ENCODE results near the gene DEFB128. TPM values are rescaled to one million over a fixed set of nuclear protein-coding genes. Genes with fewer than 3 reads are reported as not detected.

DEFB128 gene
- total RNA-seq, 4 donors from 2014 or later: not detected

DNA sequence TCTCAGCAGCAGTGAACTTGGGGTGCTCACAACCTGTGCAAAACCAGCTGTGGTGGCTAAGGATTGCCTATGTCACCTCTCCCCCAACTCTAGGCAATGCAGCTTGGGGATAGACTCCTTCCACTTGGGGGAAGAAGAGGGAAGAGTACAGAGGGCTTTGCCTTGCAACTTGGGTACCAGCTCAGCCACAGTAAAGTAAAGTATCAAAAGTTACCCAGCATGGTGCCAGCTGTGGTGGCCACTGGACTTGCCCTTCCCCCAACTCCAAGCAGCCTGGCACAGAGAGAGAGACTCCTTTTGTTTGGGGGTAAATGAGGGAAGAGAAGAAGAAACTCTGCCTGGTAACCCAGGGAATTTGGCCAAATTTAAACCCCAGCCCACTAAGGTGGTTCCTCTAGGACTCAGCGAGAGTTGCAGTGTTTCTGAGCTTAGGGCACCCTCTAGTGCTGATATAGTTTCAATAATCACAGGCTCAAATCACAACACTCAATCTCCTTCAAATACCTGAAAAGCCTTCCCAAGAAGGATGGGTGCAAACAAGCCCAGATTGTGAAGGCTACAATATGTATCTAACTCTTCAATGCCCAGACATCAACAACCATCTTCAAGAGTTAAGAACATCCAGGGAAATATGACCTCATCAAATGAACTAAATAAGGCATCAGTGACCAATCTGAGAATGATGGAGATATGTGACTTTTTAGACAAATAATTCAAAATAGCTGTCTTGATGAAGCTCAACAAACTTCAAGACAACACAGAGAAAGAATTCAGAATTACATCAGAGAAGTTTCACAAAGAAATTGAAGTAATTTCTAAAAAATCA, 30.0 kb upstream of the DEFB128 start:
- no peak for DNase-seq
- in situ Hi-C loops (cut with MboI; ENCODE audit: low pct_ligation_motif_present in 1 of 4, low pct_unique_long_range_greater_than_20kb in 1 of 4, low sequenced_read_pairs in 3 of 4): no loop called here
- Histone ChIP-seq H3K27ac (no peak overlapping the region), H3K4me3 (no peak overlapping the region), H3K27me3 (peaks cover 51% of the 10 kb centered on the region), H3K4me1 (no peaks in the 10 kb centered on the region), H3K36me3 (no peaks in the 10 kb centered on the region), H3K9me3 (no peaks in the 10 kb centered on the region)
- 0% methylated on average over 1 of the region's 1 CpG; no CpG with 5 or more reads in 1 of the 2 donors for WGBS, 2 donors (ENCODE audit: low coverage in 1 of 2)
- TF ChIP-seq POLR2A (IDR thresholded peaks at IDR 0.05) (no peak), POLR2AphosphoS5 (IDR thresholded peaks at IDR 0.05) (no peak), EP300 (IDR thresholded peaks at IDR 0.05; ENCODE audit: low read depth) (no peak)
- TF ChIP-seq, protein P1, sequence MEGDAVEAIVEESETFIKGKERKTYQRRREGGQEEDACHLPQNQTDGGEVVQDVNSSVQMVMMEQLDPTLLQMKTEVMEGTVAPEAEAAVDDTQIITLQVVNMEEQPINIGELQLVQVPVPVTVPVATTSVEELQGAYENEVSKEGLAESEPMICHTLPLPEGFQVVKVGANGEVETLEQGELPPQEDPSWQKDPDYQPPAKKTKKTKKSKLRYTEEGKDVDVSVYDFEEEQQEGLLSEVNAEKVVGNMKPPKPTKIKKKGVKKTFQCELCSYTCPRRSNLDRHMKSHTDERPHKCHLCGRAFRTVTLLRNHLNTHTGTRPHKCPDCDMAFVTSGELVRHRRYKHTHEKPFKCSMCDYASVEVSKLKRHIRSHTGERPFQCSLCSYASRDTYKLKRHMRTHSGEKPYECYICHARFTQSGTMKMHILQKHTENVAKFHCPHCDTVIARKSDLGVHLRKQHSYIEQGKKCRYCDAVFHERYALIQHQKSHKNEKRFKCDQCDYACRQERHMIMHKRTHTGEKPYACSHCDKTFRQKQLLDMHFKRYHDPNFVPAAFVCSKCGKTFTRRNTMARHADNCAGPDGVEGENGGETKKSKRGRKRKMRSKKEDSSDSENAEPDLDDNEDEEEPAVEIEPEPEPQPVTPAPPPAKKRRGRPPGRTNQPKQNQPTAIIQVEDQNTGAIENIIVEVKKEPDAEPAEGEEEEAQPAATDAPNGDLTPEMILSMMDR (IDR thresholded peaks at IDR 0.05): no peak
- intact Hi-C loops (cut with DNase I; ENCODE audit: low total_unique reads): no loop called here

DNA sequence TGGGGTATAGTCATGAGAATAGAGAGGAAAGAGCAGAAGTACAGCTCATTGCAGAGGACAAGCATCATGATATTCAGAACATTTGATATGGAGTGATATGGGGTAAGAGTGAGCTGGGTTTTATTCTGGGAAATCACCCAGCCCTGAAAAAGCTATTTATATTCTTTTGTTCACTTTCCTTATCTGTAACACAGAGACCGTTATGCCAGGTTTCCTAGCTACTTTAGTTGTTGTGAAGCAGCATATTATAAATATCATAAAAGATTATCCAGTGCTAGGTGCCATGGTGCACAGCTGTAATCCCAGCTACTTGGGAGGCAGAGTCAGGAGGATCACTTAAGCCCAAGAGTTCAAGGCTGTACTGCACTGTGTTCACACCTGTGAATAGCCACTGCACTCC, 27.8 kb upstream of the DEFB128 start:
- H3K27me3 ChIP-seq: peaks cover 44% of the 10 kb centered on the region
- no peak overlapping the region for H3K27ac ChIP-seq
- no peak for TF ChIP-seq POLR2AphosphoS5 (IDR thresholded peaks at IDR 0.05)
- no peak for TF ChIP-seq POLR2A (IDR thresholded peaks at IDR 0.05)
- TF ChIP-seq, protein P1 (IDR thresholded peaks at IDR 0.05): no peak
- TF ChIP-seq EP300 (IDR thresholded peaks at IDR 0.05; ENCODE audit: low read depth): no peak
- WGBS, 2 donors (ENCODE audit: low coverage in 1 of 2): 58 to 63% methylated on average over 1 of the region's 1 CpG
- intact Hi-C loops (cut with DNase I; ENCODE audit: low total_unique reads) (no loop called here), in situ Hi-C loops (cut with MboI; ENCODE audit: low pct_ligation_motif_present in 1 of 4, low pct_unique_long_range_greater_than_20kb in 1 of 4, low sequenced_read_pairs in 3 of 4) (no loop called here)
- no peaks in the 10 kb centered on the region for H3K9me3 ChIP-seq
- no peaks in the 10 kb centered on the region for H3K36me3 ChIP-seq
- no peak for DNase-seq
- no peak overlapping the region for H3K4me3 ChIP-seq
- H3K4me1 ChIP-seq: no peaks in the 10 kb centered on the region

DNA sequence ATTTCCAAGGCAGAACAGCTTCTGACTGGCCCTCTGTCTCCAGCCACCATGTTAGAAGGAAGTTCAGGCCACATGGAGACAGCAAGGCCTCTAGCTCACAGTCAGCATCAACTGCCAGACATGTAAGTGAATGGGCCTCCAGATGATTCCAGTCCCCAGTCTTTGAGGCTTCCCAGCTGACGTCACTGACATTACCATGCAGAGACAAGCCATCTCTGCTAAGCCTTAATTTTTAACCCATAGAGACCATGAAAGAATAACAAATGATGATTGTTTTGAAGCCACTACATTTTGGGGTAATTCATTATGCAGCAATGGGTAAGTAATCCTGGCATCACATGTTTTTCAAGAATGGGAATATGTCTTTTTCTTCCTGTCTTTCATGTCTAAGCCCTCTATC, 26.3 kb upstream of the DEFB128 start:
- 85% methylated on average over 1 of the region's 1 CpG; no CpG with 5 or more reads in 1 of the 2 donors for WGBS, 2 donors (ENCODE audit: low coverage in 1 of 2)

GRCh38 chr20:214383-214782, 24.9 kb upstream of the DEFB128 start:
- DNase-seq: no peak
- H3K4me1 ChIP-seq: no peaks in the 10 kb centered on the region
- WGBS, 2 donors (ENCODE audit: low coverage in 1 of 2): 59 to 77% methylated on average over 2 of the region's 2 CpGs
- in situ Hi-C loops (cut with MboI; ENCODE audit: low pct_ligation_motif_present in 1 of 4, low pct_unique_long_range_greater_than_20kb in 1 of 4, low sequenced_read_pairs in 3 of 4) (no loop called here), intact Hi-C loops (cut with DNase I; ENCODE audit: low total_unique reads) (no loop called here)
- no peaks in the 10 kb centered on the region for H3K9me3 ChIP-seq
- H3K27me3 ChIP-seq: peaks cover 16% of the 10 kb centered on the region
- H3K4me3 ChIP-seq: no peak overlapping the region
- H3K36me3 ChIP-seq: no peaks in the 10 kb centered on the region
- TF ChIP-seq EP300 (IDR thresholded peaks at IDR 0.05; ENCODE audit: low read depth) (no peak), POLR2A (IDR thresholded peaks at IDR 0.05) (no peak), POLR2AphosphoS5 (IDR thresholded peaks at IDR 0.05) (no peak)
- TF ChIP-seq, protein P1 (IDR thresholded peaks at IDR 0.05): no peak
- no peak overlapping the region for H3K27ac ChIP-seq

More for the DNA sequence above, 26.3 kb upstream of the DEFB128 start:
- DNase-seq: no peak
- H3K27ac ChIP-seq: no peak overlapping the region
- H3K9me3 ChIP-seq: no peaks in the 10 kb centered on the region
- no peaks in the 10 kb centered on the region for H3K36me3 ChIP-seq
- TF ChIP-seq, protein P1 (IDR thresholded peaks at IDR 0.05): no peak
- TF ChIP-seq POLR2A (IDR thresholded peaks at IDR 0.05): no peak
- TF ChIP-seq POLR2AphosphoS5 (IDR thresholded peaks at IDR 0.05): no peak
- TF ChIP-seq EP300 (IDR thresholded peaks at IDR 0.05; ENCODE audit: low read depth): no peak
- no peak overlapping the region for H3K4me3 ChIP-seq
- intact Hi-C loops (cut with DNase I; ENCODE audit: low total_unique reads) (no loop called here), in situ Hi-C loops (cut with MboI; ENCODE audit: low pct_ligation_motif_present in 1 of 4, low pct_unique_long_range_greater_than_20kb in 1 of 4, low sequenced_read_pairs in 3 of 4) (no loop called here)
- H3K27me3 ChIP-seq: peaks cover 30% of the 10 kb centered on the region
- H3K4me1 ChIP-seq: no peaks in the 10 kb centered on the region
